ENCODE measurements around the gene IL12RB1.

- TF ChIP-seq POLR2A (IDR thresholded peaks at IDR 0.05; ENCODE audit: low read depth, low read length), result no peak
- peak; percentile 57 for TF ChIP-seq PAX5 (IDR thresholded peaks at IDR 0.05; ENCODE audit: insufficient read depth, low read length, severe bottlenecking)
- TF ChIP-seq POLR2AphosphoS5 (IDR thresholded peaks at IDR 0.05; ENCODE audit: low read depth, low read length), result no peak
- peak; percentile 63 for TF ChIP-seq POU2F2 (IDR thresholded peaks at IDR 0.05; ENCODE audit: low read depth, low read length)
- no peak for TF ChIP-seq TAF1 (IDR thresholded peaks at IDR 0.05; ENCODE audit: low read depth, low read length)
Observed at GRCh38 chr19:18044825-18045304, 41.9 kb downstream of the IL12RB1 start.

Measured in GM12891 (cell line).